ENCODE results near the gene TRPM8.

GRCh38 chr2:233942731-233943130 lies 25.6 kb downstream of the TRPM8 start:
- no peak for TF ChIP-seq POLR2A (IDR thresholded peaks at IDR 0.05)
- TF ChIP-seq CTCF (IDR thresholded peaks at IDR 0.05) = no peak
